ENCODE measurements around the gene SLX9.

SLX9 gene

GRCh38 chr21:44939532-44940115, at the start of gene SLX9:
Gene SLX9 (plus strand): TSS chr21:44940029. CDS start chr21:44940058, 29 bp downstream.
- peak; percentile 57 to 83 (median 67) for DNase-seq

- no peak for DNase-seq
Measured at GRCh38 chr21:44890338-44890931, 49.4 kb upstream of the SLX9 start.

GRCh38 chr21:44890961-44891541, 48.8 kb upstream of the SLX9 start:
- DNase-seq = no peak

GRCh38 chr21:44891631-44892031, 48.2 kb upstream of the SLX9 start:
- no peak for DNase-seq

GRCh38 chr21:44892095-44892494, 47.7 kb upstream of the SLX9 start:
- DNase-seq = no peak

- DNase-seq = peak; percentile 42 to 85 (median 72)
Measured at GRCh38 chr21:44892536-44893277, 47.1 kb upstream of the SLX9 start.

GRCh38 chr21:44893278-44893556, 46.6 kb upstream of the SLX9 start:
- DNase-seq = no peak

GRCh38 chr21:44893948-44894656, 45.7 kb upstream of the SLX9 start:
- DNase-seq = no peak

GRCh38 chr21:44894687-44895302, 45.0 kb upstream of the SLX9 start:
- no peak for DNase-seq

- DNase-seq = no peak
Measured at GRCh38 chr21:44895859-44896258, 44.0 kb upstream of the SLX9 start.

- no peak for DNase-seq
Measured at GRCh38 chr21:44896561-44897286, 43.1 kb upstream of the SLX9 start.

- no peak for DNase-seq
Measured at GRCh38 chr21:44897326-44898010, 42.4 kb upstream of the SLX9 start.

GRCh38 chr21:44898011-44898488, 41.8 kb upstream of the SLX9 start:
- no peak for DNase-seq

GRCh38 chr21:44898851-44899767, 40.7 kb upstream of the SLX9 start:
- no peak for DNase-seq

GRCh38 chr21:44899768-44900558, 39.9 kb upstream of the SLX9 start:
- no peak for DNase-seq

GRCh38 chr21:44900559-44901251, 39.1 kb upstream of the SLX9 start:
- DNase-seq = no peak

GRCh38 chr21:44901391-44902074, 38.3 kb upstream of the SLX9 start:
- DNase-seq = no peak
